SK-N-SH (cell line): ENCODE results near the gene EIF4G1.

Experiments used
- CTCF ChIP-seq: fragments of 200-600 bp; sonication (generic); IDR thresholded peaks from 2 replicates; pipeline ENCODE4 v1.6.1; 2017; ENCODE audit warnings: antibody characterized with exemption, mild to moderate bottlenecking, moderate library complexity
- EZH2phosphoT487 ChIP-seq: fragments of 200-600 bp; sonication (generic); IDR thresholded peaks from 2 replicates; pipeline ENCODE4 v1.6.1; 2017; ENCODE audit warnings: low read depth, mixed run types, mild to moderate bottlenecking, antibody characterized with exemption, moderate library complexity, borderline replicate concordance
- POLR2AphosphoS5 ChIP-seq: IDR thresholded peaks from 2 replicates; pipeline ENCODE4 v1.6.1; 2012; ENCODE audit warnings: low read depth, low read length
- RAD21 ChIP-seq: IDR thresholded peaks from 2 replicates; pipeline ENCODE4 v1.6.1; 2012; ENCODE audit warnings: mild to moderate bottlenecking, low read length
- SMC3 ChIP-seq: IDR thresholded peaks from 2 replicates; pipeline ENCODE4 v1.6.1; 2012; ENCODE audit warnings: low read depth, low read length, improper control_type of control experiment
- YY1 ChIP-seq: IDR thresholded peaks from 2 replicates; pipeline ENCODE4 v1.4.0; 2012; ENCODE audit warnings: low read depth, mild to moderate bottlenecking

GRCh38 chr3:184372911-184373310, 58.5 kb downstream of the EIF4G1 start:
- TF ChIP-seq CTCF (no peak), YY1 (no peak), RAD21 (no peak), EZH2phosphoT487 (no peak), POLR2AphosphoS5 (no peak), SMC3 (no peak)
